ENCODE measurements around the gene PCDHGA2. TPM values are rescaled to one million over a fixed set of nuclear protein-coding genes. Genes with fewer than 3 reads are reported as not detected.

PCDHGA2 gene
- total RNA-seq, 1 experiment from 2014 or later = not detected

DNA sequence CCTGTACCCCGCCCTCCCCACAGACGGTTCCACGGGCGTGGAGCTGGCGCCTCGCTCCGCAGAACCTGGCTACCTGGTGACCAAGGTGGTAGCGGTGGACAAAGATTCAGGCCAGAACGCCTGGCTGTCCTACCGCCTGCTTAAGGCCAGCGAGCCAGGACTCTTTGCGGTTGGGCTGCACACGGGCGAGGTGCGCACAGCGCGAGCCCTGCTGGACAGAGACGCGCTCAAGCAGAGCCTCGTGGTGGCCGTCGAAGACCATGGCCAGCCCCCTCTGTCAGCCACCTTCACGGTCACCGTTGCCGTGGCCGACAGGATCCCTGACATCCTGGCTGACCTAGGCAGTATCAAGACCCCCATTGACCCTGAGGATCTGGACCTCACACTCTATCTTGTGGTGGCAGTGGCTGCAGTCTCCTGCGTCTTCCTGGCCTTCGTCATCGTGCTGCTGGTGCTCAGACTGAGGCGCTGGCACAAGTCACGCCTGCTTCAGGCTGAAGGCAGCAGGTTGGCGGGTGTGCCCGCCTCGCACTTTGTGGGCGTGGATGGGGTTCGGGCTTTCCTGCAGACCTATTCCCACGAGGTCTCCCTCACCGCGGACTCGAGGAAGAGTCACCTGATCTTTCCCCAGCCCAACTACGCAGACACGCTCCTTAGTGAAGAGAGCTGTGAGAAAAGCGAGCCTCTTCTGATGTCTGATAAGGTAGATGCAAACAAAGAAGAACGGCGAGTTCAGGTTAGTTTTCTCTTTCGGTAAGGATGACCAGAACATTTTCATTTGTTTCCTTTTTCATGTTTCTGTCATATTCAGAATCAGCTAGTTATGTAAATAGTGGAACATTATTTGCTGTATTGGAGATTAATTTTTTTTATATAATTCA lies 27.7 kb downstream of the PCDHGA2 start:
- Mint-ChIP-seq H3K4me1 (ENCODE audit: low read depth, unreplicated experiment) (no peaks in the 10 kb centered on the region), H3K9me3 (ENCODE audit: low read depth, unreplicated experiment) (peaks cover 17% of the 10 kb centered on the region), H3K36me3 (ENCODE audit: insufficient read depth, unreplicated experiment) (peaks cover 7% of the 10 kb centered on the region), H3K27me3 (ENCODE audit: unreplicated experiment) (no peaks in the 10 kb centered on the region), H3K27ac (ENCODE audit: unreplicated experiment) (no peak overlapping the region), H3K4me3 (ENCODE audit: low read depth, unreplicated experiment) (no peak overlapping the region)
- BruUV-seq (replicated peaks) = no TSS peak
- no peak for DNase-seq
- CTCF ChIA-PET = no interaction called here
- intact Hi-C loops (cut with micrococcal nuclease; ENCODE audit: unreplicated experiment) = no loop called here
- TF ChIP-seq, protein P1, sequence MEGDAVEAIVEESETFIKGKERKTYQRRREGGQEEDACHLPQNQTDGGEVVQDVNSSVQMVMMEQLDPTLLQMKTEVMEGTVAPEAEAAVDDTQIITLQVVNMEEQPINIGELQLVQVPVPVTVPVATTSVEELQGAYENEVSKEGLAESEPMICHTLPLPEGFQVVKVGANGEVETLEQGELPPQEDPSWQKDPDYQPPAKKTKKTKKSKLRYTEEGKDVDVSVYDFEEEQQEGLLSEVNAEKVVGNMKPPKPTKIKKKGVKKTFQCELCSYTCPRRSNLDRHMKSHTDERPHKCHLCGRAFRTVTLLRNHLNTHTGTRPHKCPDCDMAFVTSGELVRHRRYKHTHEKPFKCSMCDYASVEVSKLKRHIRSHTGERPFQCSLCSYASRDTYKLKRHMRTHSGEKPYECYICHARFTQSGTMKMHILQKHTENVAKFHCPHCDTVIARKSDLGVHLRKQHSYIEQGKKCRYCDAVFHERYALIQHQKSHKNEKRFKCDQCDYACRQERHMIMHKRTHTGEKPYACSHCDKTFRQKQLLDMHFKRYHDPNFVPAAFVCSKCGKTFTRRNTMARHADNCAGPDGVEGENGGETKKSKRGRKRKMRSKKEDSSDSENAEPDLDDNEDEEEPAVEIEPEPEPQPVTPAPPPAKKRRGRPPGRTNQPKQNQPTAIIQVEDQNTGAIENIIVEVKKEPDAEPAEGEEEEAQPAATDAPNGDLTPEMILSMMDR (IDR thresholded peaks at IDR 0.05; ENCODE audit: unreplicated experiment) = no peak

GRCh38 chr5:141369994-141370848 lies 31.7 kb downstream of the PCDHGA2 start, which contains the start of gene PCDHGB3:
PCDHGB3 (plus strand) TSS chr5:141370242; CDS start chr5:141370395, 153 bp downstream.
- Mint-ChIP-seq H3K4me1 (ENCODE audit: low read depth, unreplicated experiment) (no peaks in the 10 kb centered on the region), H3K4me3 (ENCODE audit: low read depth, unreplicated experiment) (peak within 1 kb of the TSS; percentile 62), H3K27ac (ENCODE audit: unreplicated experiment) (peak within 1 kb of the TSS; percentile 75), H3K9me3 (ENCODE audit: low read depth, unreplicated experiment) (peaks cover 14% of the 10 kb centered on the region), H3K36me3 (ENCODE audit: insufficient read depth, unreplicated experiment) (peaks cover 9% of the 10 kb centered on the region), H3K27me3 (ENCODE audit: unreplicated experiment) (no peaks in the 10 kb centered on the region)
- DNase-seq = peak; percentile 41
- BruUV-seq (replicated peaks) = TSS peak; percentile 60
- intact Hi-C loops (cut with micrococcal nuclease; ENCODE audit: unreplicated experiment) = loop anchor here (1.0 kb wide), 1 partner anchor 191 kb away; no protein-coding TSS in a partner anchor
- TF ChIP-seq, protein P1 (IDR thresholded peaks at IDR 0.05; ENCODE audit: unreplicated experiment) = no peak
- CTCF ChIA-PET = interaction anchor here (0.7 to 1.4 kb wide), 8 partner anchors 105 to 321 kb away, joined by 3 to 10 read pairs (median 4); partner anchors contain the start of genes PCDHB14 and PCDHGC3

DNA sequence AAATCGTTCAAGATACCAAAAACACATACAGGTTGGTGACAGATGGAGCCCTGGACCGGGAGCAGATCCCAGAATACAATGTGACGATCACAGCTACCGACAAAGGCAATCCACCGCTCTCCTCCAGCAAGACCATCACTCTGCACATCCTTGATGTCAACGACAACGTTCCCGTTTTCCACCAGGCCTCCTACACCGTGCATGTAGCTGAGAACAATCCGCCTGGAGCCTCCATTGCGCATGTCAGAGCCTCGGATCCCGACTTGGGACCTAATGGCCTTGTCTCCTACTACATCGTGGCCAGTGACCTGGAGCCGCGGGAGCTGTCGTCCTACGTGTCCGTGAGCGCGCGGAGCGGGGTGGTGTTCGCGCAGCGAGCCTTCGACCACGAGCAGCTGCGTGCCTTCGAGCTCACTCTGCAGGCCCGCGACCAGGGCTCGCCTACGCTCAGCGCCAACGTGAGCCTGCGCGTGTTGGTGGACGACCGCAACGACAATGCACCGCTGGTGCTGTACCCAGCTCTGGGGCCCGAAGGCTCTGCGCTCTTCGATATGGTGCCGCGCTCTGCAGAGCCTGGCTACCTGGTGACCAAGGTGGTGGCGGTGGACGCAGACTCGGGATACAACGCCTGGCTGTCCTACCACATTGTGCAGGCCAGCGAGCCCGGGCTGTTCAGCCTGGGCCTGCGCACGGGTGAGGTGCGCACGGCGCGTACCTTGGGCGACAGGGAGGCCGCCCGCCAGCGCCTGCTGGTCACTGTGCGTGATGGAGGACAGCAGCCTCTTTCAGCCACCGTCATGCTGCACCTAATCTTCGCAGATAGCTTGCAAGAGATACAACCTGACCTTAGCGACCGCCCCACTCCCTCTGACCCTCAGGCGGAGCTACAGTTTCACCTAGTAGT lies 33.3 kb downstream of the PCDHGA2 start:
- Mint-ChIP-seq H3K4me1 (ENCODE audit: low read depth, unreplicated experiment) (no peaks in the 10 kb centered on the region), H3K36me3 (ENCODE audit: insufficient read depth, unreplicated experiment) (peaks cover 9% of the 10 kb centered on the region), H3K9me3 (ENCODE audit: low read depth, unreplicated experiment) (peaks cover 9% of the 10 kb centered on the region), H3K27ac (ENCODE audit: unreplicated experiment) (no peak overlapping the region), H3K27me3 (ENCODE audit: unreplicated experiment) (no peaks in the 10 kb centered on the region), H3K4me3 (ENCODE audit: low read depth, unreplicated experiment) (no peak overlapping the region)
- TF ChIP-seq, protein P1 (IDR thresholded peaks at IDR 0.05; ENCODE audit: unreplicated experiment) = no peak
- no peak for DNase-seq
- intact Hi-C loops (cut with micrococcal nuclease; ENCODE audit: unreplicated experiment) = no loop called here
- BruUV-seq (replicated peaks) = no TSS peak
- CTCF ChIA-PET = no interaction called here
